Measurements from ENCODE around the gene TUBA1B.
A peak's percentile ranks its signal among the peaks of the same experiment; 100 is the strongest.
"Not testable (repeated sequence)": the region's sequence is repeated elsewhere in the genome, so short reads cannot be mapped to it uniquely, and the experiment has no call there.

TUBA1B gene

GRCh38 chr12:49131051-49131893 is at the start of gene TUBA1B:
TUBA1B (minus strand) TSS chr12:49131395; CDS start chr12:49131300, 95 bp downstream.
- DNase-seq (ENCODE audit: low read depth), result no peak

- DNase-seq (ENCODE audit: low read depth), result no peak
Observed at GRCh38 chr12:49174218-49174617, 43.0 kb upstream of the TUBA1B start.

GRCh38 chr12:49170924-49171323 is 39.7 kb upstream of the TUBA1B start:
- no peak for DNase-seq (ENCODE audit: low read depth)

GRCh38 chr12:49165114-49165513 is 33.9 kb upstream of the TUBA1B start:
- no peak for DNase-seq (ENCODE audit: low read depth)

GRCh38 chr12:49161901-49162300 is 30.7 kb upstream of the TUBA1B start:
- not testable (repeated sequence) for DNase-seq (ENCODE audit: low read depth)

GRCh38 chr12:49161092-49161795 is 30.0 kb upstream of the TUBA1B start:
- DNase-seq (ENCODE audit: low read depth), result no peak

GRCh38 chr12:49160399-49160798 is 29.2 kb upstream of the TUBA1B start:
- DNase-seq (ENCODE audit: low read depth), result no peak

GRCh38 chr12:49154221-49154620 is 23.0 kb upstream of the TUBA1B start:
- no peak for DNase-seq (ENCODE audit: low read depth)

- DNase-seq (ENCODE audit: low read depth), result no peak
Observed at GRCh38 chr12:49147384-49147783, 16.2 kb upstream of the TUBA1B start.

- no peak for DNase-seq (ENCODE audit: low read depth)
Observed at GRCh38 chr12:49146406-49146805, 15.2 kb upstream of the TUBA1B start.

- DNase-seq (ENCODE audit: low read depth), result no peak
Observed at GRCh38 chr12:49144384-49144783, 13.2 kb upstream of the TUBA1B start.

GRCh38 chr12:49138999-49139398 is 7.8 kb upstream of the TUBA1B start:
- DNase-seq (ENCODE audit: low read depth), result no peak

GRCh38 chr12:49138587-49138986 is 7.4 kb upstream of the TUBA1B start:
- DNase-seq (ENCODE audit: low read depth), result no peak

GRCh38 chr12:49137476-49137875 is 6.3 kb upstream of the TUBA1B start:
- DNase-seq (ENCODE audit: low read depth), result no peak

- not testable (repeated sequence) for DNase-seq (ENCODE audit: low read depth)
Observed at GRCh38 chr12:49136997-49137396, 5.8 kb upstream of the TUBA1B start.

GRCh38 chr12:49133590-49133989 is 2.4 kb upstream of the TUBA1B start:
- no peak for DNase-seq (ENCODE audit: low read depth)

- no peak for DNase-seq (ENCODE audit: low read depth)
Observed at GRCh38 chr12:49133014-49133413, 1.8 kb upstream of the TUBA1B start.

GRCh38 chr12:49131894-49132461 is 783 bp upstream of the TUBA1B start:
- DNase-seq (ENCODE audit: low read depth), result no peak

- DNase-seq (ENCODE audit: low read depth), result peak; percentile 61
Observed at GRCh38 chr12:49130151-49131050, 794 bp downstream of the TUBA1B start.

- no peak for DNase-seq (ENCODE audit: low read depth)
Observed at GRCh38 chr12:49129332-49130150, 1.7 kb downstream of the TUBA1B start.

GRCh38 chr12:49127971-49128370 is 3.2 kb downstream of the TUBA1B start:
- DNase-seq (ENCODE audit: low read depth), result not testable (repeated sequence)
